GM12872 (cell line): ENCODE data around the gene RPL6.

Experiments
- TF ChIP-seq, protein P1 (sequence below): IDR thresholded peaks from 3 replicates; pipeline ENCODE4 v1.5.1; 2011; ENCODE audit warnings: low read depth, mild to moderate bottlenecking, low read length, moderate library complexity; ENCODE audit not compliant: insufficient read depth

The RPL6 gene

DNA sequence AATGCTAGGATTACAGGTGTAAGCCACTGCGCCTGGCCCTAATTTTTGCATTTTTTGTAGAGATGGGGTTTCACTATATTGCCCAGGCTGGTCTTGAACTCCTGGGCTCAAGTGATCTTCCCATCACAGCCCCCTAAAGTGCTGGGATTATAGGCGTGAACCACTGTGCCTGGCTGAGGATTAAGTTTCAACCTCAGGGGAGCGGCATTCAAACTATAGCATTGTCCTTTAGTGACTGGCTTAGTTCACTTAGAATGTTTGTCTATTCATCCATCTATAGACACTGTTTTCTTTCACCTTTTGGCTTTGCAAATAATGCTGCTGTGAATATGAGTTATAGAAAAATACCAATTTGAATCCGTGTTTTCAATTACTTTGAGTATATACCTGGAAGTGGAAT lies 34.5 kb upstream of the RPL6 start:
- TF ChIP-seq, protein P1, sequence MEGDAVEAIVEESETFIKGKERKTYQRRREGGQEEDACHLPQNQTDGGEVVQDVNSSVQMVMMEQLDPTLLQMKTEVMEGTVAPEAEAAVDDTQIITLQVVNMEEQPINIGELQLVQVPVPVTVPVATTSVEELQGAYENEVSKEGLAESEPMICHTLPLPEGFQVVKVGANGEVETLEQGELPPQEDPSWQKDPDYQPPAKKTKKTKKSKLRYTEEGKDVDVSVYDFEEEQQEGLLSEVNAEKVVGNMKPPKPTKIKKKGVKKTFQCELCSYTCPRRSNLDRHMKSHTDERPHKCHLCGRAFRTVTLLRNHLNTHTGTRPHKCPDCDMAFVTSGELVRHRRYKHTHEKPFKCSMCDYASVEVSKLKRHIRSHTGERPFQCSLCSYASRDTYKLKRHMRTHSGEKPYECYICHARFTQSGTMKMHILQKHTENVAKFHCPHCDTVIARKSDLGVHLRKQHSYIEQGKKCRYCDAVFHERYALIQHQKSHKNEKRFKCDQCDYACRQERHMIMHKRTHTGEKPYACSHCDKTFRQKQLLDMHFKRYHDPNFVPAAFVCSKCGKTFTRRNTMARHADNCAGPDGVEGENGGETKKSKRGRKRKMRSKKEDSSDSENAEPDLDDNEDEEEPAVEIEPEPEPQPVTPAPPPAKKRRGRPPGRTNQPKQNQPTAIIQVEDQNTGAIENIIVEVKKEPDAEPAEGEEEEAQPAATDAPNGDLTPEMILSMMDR: no peak

DNA sequence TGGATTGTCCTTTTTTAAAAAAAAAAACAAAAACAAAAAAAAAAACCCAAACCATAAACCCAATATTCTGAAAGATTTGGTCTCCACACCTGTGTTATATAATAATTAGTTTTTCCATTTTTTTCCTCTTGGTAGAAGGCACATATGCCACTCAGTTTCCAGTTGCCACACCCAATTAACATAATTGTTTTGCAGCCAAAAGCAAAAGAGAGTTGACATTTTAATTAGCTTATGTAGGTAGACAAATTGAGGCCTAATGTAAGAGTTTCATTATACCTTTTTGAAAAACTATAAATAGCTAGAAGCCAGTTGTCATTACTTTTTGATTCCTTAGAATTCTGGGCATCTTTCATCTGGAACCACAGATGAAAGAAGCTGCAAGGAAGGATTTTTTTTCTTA lies 30.4 kb upstream of the RPL6 start:
- TF ChIP-seq, protein P1: no peak

DNA sequence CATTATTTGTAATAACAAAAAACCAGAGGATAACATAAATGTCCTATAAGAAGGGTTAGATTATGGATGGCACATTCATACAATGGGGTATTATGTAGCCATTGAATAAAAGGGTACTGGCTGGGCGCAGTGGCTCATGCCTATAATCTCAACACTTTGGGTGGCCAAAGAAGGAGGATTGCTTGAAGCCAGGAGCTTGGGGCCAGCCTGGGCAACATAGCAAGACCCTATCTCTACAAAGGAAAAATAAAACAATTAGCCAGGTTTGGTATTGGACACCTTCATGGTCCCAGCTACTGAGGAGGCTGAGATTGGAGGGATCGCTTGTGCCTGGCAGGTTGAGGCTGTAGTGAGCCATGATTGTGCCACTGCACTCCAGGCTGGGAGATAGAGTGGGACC lies 24.1 kb upstream of the RPL6 start:
- TF ChIP-seq, protein P1: no peak

DNA sequence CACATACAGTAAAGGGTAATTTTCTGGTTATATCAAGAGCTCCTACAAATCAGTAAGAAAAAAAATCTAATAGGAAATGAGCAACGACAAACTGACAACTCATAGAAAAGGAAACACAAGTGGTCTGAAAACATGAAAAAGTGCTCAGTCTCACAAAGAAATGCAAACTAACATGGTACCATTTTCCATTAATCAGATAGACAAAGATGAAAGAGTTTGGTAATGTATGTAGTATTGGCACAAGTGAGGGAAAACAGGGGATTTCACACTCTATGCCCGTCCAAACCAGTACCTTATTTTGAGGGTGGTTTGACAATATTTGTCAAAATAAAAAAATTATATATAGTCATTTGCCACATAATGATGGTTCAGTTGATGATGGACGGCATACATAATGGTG lies 22.6 kb upstream of the RPL6 start:
- TF ChIP-seq, protein P1: no peak

DNA sequence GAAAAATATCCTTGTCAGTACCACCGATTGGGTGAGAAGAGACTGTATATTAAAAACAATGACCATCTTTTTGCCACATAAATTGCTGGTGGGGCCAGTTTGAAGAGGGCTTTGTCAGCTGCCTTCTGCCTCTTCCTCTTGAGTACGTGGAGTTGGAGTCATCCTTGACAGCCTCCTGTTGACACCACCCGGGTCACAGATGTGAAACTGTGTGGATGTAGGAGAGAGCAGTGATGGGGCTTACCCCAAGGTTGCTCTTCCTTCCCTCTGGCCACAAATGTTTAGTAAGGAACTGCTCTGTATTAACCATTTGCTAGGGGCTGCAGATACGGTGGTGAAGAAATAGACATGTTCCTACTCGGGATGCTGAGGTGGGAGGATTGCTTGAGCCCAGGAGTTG lies 21.5 kb upstream of the RPL6 start:
- TF ChIP-seq, protein P1: no peak

DNA sequence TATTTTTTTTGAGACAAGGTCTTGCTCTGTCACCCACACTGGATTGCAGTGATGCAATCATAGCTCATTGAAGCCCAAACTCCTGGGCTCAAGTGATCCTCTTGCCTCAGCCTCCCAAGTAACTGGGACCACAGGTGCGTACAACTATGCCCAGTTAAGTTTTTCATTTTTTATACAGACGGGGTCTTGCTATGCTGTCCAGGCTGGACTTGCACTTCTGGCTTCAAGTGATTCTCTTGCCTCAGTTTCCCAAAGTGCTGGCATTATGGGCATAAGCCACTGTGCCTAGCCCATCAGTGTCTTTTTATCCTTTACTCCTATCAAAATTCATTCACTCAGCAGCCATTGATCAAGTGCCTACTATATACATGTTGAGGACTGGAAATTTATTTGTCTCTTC lies 18.4 kb upstream of the RPL6 start:
- TF ChIP-seq, protein P1: no peak

DNA sequence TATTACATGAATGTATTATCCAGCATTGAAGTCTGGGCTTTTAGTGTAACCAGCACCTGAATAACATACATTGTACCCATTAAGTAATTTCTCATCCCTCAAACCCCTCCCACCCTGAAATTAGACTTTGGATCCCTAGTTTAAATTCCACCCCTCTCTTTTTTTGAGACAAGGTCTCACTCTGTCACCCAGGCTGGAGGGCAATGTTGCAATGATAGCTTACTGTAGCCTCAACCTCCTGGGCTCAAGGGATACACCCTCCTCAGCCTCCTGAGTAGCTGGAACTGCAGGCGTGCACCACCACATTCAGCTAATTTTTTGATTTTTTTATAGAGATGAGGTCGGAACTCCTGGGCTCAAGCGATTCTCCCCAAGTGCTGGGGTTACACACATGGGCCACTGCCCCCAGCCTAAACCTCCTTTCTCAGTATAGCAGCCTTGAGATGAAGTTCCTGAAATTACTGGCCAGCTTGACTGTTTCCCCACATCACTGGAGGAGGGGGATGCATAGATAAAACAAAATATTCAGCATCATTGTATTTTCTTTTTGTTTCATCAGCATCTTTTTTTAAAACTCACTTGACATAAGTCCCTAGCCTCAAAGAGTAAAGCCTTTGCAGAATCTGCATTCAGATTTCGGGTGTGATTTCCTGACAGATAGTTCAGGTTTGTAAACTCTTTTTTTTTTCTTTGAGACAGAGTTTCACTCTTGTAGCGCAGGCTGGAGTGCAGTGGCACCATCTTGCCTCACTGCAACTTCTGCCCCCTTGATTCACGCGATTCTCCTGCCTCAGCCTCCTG lies 16.4 kb upstream of the RPL6 start:
- TF ChIP-seq, protein P1: no peak
